ENCODE results near the gene PLEKHN1.

The PLEKHN1 gene

DNA sequence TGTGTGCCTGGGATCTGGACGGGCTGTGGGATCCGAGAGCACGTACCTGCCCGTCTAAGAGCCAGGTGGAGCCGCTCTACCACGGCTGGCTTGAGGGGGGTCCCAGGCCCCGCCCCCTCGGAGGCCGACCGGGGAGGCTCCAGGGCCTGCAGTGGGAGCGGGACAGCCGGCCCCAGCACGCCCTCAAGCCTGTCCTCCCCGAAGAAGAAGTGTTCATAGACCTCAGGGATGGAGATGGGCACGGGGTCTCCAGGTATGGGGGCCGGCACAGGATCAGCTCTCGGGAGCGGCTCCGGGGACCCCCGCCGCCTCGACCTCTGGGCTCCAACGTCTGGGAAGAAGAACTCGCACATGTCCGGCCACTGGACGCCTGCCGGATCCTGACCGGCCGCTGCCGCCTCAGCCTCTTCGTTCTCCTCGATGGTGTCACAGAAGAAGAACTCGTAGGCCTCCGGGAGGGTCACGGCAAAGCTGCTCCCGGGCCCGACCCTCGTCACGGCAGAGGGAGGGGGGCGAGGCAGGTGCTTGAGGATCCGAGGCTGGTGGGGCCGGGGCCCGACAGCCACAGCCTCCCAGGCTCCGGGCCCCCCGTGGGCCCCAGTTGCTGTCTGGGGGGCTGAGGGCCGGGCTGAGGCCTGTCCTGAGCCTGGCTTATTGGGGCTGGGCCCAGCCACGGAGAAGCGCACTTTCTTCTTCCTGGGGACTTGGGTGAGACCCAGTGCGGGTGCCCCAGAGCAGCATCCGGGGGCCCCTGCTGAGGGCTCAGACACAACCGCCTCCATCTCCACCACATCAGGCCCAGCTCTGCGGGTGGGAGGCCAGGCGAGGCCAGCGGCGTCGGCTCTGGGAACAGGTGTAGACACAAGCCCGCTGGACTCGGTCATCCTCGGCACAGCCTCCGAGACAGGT, 12.8 kb downstream of the PLEKHN1 start:
- no peak overlapping the region for H3K27ac ChIP-seq (ENCODE audit: low read depth, low read length, poor library complexity, severe bottlenecking)
- H3K9ac ChIP-seq (ENCODE audit: low read length) = no peak overlapping the region
- H3F3A ChIP-seq (ENCODE audit: insufficient read depth, low read length) = no peaks in the 10 kb centered on the region
- no peaks in the 10 kb centered on the region for H4K20me1 ChIP-seq (ENCODE audit: insufficient read depth, low read length)
- no peak overlapping the region for H2AFZ ChIP-seq (ENCODE audit: low read length)
- H3K4me1 ChIP-seq (ENCODE audit: insufficient read depth, low read length, severe bottlenecking) = peaks cover 7% of the 10 kb centered on the region
- H3K9me3 ChIP-seq (ENCODE audit: low read length) = no peaks in the 10 kb centered on the region
- peaks cover 6% of the 10 kb centered on the region; the same call in 1 of the 2 replicates for H3K27me3 ChIP-seq (ENCODE audit: insufficient read depth, low read length)
- no peaks in the 10 kb centered on the region for H3K79me2 ChIP-seq (ENCODE audit: insufficient read depth, low read length)
- no peaks in the 10 kb centered on the region for H3K9me2 ChIP-seq (ENCODE audit: low read depth, low read length)
- TF ChIP-seq, protein P1, sequence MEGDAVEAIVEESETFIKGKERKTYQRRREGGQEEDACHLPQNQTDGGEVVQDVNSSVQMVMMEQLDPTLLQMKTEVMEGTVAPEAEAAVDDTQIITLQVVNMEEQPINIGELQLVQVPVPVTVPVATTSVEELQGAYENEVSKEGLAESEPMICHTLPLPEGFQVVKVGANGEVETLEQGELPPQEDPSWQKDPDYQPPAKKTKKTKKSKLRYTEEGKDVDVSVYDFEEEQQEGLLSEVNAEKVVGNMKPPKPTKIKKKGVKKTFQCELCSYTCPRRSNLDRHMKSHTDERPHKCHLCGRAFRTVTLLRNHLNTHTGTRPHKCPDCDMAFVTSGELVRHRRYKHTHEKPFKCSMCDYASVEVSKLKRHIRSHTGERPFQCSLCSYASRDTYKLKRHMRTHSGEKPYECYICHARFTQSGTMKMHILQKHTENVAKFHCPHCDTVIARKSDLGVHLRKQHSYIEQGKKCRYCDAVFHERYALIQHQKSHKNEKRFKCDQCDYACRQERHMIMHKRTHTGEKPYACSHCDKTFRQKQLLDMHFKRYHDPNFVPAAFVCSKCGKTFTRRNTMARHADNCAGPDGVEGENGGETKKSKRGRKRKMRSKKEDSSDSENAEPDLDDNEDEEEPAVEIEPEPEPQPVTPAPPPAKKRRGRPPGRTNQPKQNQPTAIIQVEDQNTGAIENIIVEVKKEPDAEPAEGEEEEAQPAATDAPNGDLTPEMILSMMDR (IDR thresholded peaks at IDR 0.05; ENCODE audit: low read length) = no peak
- TF ChIP-seq EZH2 (IDR thresholded peaks at IDR 0.05; ENCODE audit: borderline replicate concordance, low read length) = no peak
- H3K4me3 ChIP-seq (ENCODE audit: low read depth, low read length, poor library complexity, severe bottlenecking) = no peak overlapping the region
- H3K4me2 ChIP-seq (ENCODE audit: low read length) = no peak overlapping the region
- H3K36me3 ChIP-seq (ENCODE audit: insufficient read depth, low read length) = no peaks in the 10 kb centered on the region

DNA sequence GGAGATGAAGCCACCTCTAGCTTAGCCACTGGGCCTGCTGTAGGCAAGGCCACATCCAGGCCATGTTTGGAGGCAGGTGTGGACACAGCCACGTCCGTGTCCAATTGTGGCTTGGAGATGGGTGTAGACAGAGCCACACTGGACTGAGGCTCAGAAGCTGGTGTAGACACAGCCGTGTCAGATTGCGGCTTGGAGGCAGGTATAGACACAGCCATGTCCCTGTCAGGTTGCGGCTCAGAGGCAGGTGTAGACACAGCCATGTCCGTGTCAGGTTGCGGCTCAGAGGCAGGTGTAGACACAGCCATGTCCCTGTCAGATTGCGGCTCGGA, 13.4 kb downstream of the PLEKHN1 start:
- Histone ChIP-seq H2AFZ (ENCODE audit: low read length) (no peak overlapping the region), H3K27me3 (ENCODE audit: insufficient read depth, low read length) (peaks cover 6% of the 10 kb centered on the region; the same call in 1 of the 2 replicates), H3K4me3 (ENCODE audit: low read depth, low read length, poor library complexity, severe bottlenecking) (no peak overlapping the region), H3K27ac (ENCODE audit: low read depth, low read length, poor library complexity, severe bottlenecking) (no peak overlapping the region), H3K36me3 (ENCODE audit: insufficient read depth, low read length) (no peaks in the 10 kb centered on the region), H3K9me2 (ENCODE audit: low read depth, low read length) (no peaks in the 10 kb centered on the region), H3K4me2 (ENCODE audit: low read length) (no peak overlapping the region), H3F3A (ENCODE audit: insufficient read depth, low read length) (no peaks in the 10 kb centered on the region), H3K9me3 (ENCODE audit: low read length) (no peaks in the 10 kb centered on the region), H3K4me1 (ENCODE audit: insufficient read depth, low read length, severe bottlenecking) (peaks cover 7% of the 10 kb centered on the region), H4K20me1 (ENCODE audit: insufficient read depth, low read length) (no peaks in the 10 kb centered on the region), H3K79me2 (ENCODE audit: insufficient read depth, low read length) (no peaks in the 10 kb centered on the region), H3K9ac (ENCODE audit: low read length) (no peak overlapping the region)
- TF ChIP-seq, protein P1 (IDR thresholded peaks at IDR 0.05; ENCODE audit: low read length) = no peak
- TF ChIP-seq EZH2 (IDR thresholded peaks at IDR 0.05; ENCODE audit: borderline replicate concordance, low read length) = no peak

DNA sequence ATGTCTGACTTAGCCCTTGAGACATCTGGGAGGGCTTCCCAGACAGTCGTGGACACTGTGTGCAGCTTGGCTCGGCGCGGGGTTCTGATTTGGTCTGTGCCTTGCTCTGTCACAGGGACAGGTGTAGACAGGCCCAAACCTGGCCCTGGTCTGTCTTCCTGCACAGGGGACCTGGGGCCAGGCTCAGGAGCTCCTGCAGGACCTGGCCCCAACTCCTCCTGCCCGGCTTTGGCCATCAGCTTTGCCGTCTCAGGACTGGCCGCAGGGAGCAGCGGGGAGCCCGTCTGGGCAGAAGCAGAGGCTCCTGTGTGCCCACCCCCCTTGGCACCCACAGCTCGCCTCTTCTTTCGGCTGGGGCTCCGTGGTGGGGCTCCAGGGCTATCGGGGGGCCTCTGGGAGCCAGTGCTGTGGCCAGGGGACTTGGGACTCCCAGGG, 13.9 kb downstream of the PLEKHN1 start:
- Histone ChIP-seq H3K4me3 (ENCODE audit: low read depth, low read length, poor library complexity, severe bottlenecking) (no peak overlapping the region), H3F3A (ENCODE audit: insufficient read depth, low read length) (no peaks in the 10 kb centered on the region), H3K4me1 (ENCODE audit: insufficient read depth, low read length, severe bottlenecking) (peaks cover 7% of the 10 kb centered on the region), H3K9me3 (ENCODE audit: low read length) (no peaks in the 10 kb centered on the region), H2AFZ (ENCODE audit: low read length) (no peak overlapping the region), H3K79me2 (ENCODE audit: insufficient read depth, low read length) (no peaks in the 10 kb centered on the region), H3K36me3 (ENCODE audit: insufficient read depth, low read length) (no peaks in the 10 kb centered on the region), H3K4me2 (ENCODE audit: low read length) (no peak overlapping the region), H3K27ac (ENCODE audit: low read depth, low read length, poor library complexity, severe bottlenecking) (no peak overlapping the region), H4K20me1 (ENCODE audit: insufficient read depth, low read length) (no peaks in the 10 kb centered on the region), H3K9ac (ENCODE audit: low read length) (no peak overlapping the region), H3K27me3 (ENCODE audit: insufficient read depth, low read length) (peaks cover 6% of the 10 kb centered on the region; the same call in 1 of the 2 replicates), H3K9me2 (ENCODE audit: low read depth, low read length) (no peaks in the 10 kb centered on the region)
- TF ChIP-seq EZH2 (IDR thresholded peaks at IDR 0.05; ENCODE audit: borderline replicate concordance, low read length) = no peak
- TF ChIP-seq, protein P1 (IDR thresholded peaks at IDR 0.05; ENCODE audit: low read length) = no peak
